Epithelial cell of esophagus (primary cell): ENCODE measurements around the gene TTC9C.

ENCODE experiments used
- DNase-seq: peaks from one replicate; pipeline ENCODE4 v3.0.0; 2010; ENCODE audit warnings: low read depth
- H3K4me3 ChIP-seq: 2 replicates; pipeline ENCODE4 v1.5.1; 2011; ENCODE audit warnings: mild to moderate bottlenecking, low read length, control low read depth
- CTCF ChIP-seq: IDR thresholded peaks from 2 replicates; pipeline ENCODE4 v1.5.1; 2011; ENCODE audit warnings: low read depth, mild to moderate bottlenecking, low read length, control low read depth, inconsistent platforms; ENCODE audit not compliant: insufficient read depth; ENCODE audit errors: missing control alignments

Gene TTC9C

GRCh38 chr11:62706850-62707247 lies 21.4 kb upstream of the TTC9C start:
- no peak overlapping the region for H3K4me3 ChIP-seq
- TF ChIP-seq CTCF, result no peak
- no peak for DNase-seq

GRCh38 chr11:62707277-62707861 lies 20.9 kb upstream of the TTC9C start, which contains the start of the genes BSCL2 and GNG3:
TSS of gene BSCL2 (minus strand) at chr11:62707424. CDS start at chr11:62707195, 229 bp downstream.
TSS of gene GNG3 (plus strand) at chr11:62707676. CDS start at chr11:62708296, 620 bp downstream.
- peak within 1 kb of the TSS; percentile 77 for H3K4me3 ChIP-seq
- DNase-seq, result no peak
- no peak for TF ChIP-seq CTCF

DNA sequence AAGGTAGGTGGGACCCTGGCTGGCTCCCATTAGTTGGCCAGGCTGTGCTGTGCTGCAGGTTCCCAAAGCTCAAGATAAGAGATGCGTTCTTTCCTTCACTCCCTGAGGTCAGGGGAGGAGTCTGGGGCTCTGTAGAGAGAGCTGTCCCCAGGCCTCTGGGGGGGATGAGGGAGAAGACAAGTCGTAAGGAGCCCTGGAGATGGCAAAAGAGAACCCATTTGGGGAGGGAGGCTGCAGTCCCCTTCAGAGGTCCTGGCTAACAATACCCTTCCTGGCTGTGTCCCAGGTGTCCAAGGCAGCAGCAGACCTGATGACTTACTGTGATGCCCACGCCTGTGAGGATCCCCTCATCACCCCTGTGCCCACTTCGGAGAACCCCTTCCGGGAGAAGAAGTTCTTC lies 19.9 kb upstream of the TTC9C start:
- no peak for TF ChIP-seq CTCF
- H3K4me3 ChIP-seq, result peak overlapping the region; percentile 72
- no peak for DNase-seq

GRCh38 chr11:62708793-62709192 lies 19.5 kb upstream of the TTC9C start:
- peak; percentile 48 for DNase-seq
- no peak for TF ChIP-seq CTCF
- peak overlapping the region; percentile 72 for H3K4me3 ChIP-seq

DNA sequence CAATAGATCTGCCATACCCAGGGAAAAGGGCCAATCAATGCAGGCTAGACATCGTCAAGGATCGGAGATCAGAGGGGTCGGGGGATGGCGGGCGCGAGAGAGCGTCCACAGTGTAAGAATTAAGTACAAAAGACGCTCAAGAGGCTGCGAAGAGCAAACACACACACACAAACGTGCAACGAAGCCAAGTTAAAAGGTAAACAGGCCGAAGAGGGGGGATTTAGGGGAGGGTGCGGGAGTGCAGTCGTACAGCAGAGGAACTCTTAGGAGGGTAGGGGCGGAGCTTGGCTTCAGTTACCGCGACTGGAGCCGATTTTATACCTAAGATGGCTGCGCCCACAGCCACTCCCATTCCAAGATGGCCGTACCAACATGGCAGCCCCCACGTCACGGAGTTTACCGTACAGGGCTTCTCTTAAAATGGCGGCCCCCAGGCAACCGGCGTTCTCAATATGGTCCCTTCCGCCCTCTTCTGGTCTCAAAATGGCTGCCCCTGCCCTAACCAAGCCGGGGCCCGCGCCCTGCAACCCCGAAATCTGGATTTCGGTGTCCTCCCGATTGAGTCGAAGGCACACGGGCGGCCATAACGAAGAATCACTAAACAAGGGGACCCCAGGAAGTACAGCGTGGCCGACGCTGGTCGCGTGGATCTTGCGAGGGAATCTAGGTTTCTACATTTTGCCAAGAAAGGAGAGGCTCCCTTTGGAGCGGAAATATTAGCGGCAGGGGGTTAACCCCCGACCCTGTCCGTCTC lies 18.9 kb upstream of the TTC9C start:
- H3K4me3 ChIP-seq, result peak overlapping the region; percentile 72
- TF ChIP-seq CTCF, result peak; percentile 7
- peak; percentile 98 for DNase-seq

GRCh38 chr11:62710001-62710345 lies 18.3 kb upstream of the TTC9C start:
- H3K4me3 ChIP-seq, result peak overlapping the region; percentile 72
- no peak for TF ChIP-seq CTCF
- DNase-seq, result no peak
